Psoas muscle (tissue), 8 donors: ENCODE data around the gene DNMBP. TPM values are rescaled to one million over a fixed set of nuclear protein-coding genes. Genes with fewer than 3 reads are reported as not detected.

Experiments
- ATAC-seq, 4 donors: fragments of 200-7000 bp; cut with Tn5 transposase; one replicate each; pipeline ENCODE4 v1.9.1; 2020; ENCODE audit warnings: moderate library complexity in 3 of 4, mild to moderate bottlenecking in 2 of 4
- DNase-seq, 2 donors: peaks; one replicate each; pipeline ENCODE4 v3.0.0-alpha.2; 2020
- H3K27ac ChIP-seq: fragments of 200-600 bp; one replicate; pipeline ENCODE4 v1.8.0; 2022
- H3K27me3 ChIP-seq, 3 donors: fragments of 200-600 bp in 1 of 3; one replicate each; pipeline versions ENCODE4 v1.6.1 to v1.8.0; 2013 to 2022; ENCODE audit warnings: low read length in 2 of 3, mild to moderate bottlenecking in 2 of 3, moderate library complexity in 1 of 3; ENCODE audit not compliant: insufficient read depth in 3 of 3
- H3K36me3 ChIP-seq, 2 donors: fragments of 200-600 bp in 1 of 2; one replicate each; pipeline versions ENCODE4 v1.6.1 to v1.8.0; 2013 to 2022; ENCODE audit warnings: low read depth in 1 of 2, mild to moderate bottlenecking in 1 of 2, moderate library complexity in 1 of 2; ENCODE audit not compliant: insufficient read depth in 1 of 2
- H3K4me1 ChIP-seq: fragments of 200-600 bp; one replicate; pipeline ENCODE4 v1.8.0; 2022
- H3K4me3 ChIP-seq: fragments of 200-600 bp; one replicate; pipeline ENCODE4 v1.8.0; 2022; ENCODE audit warnings: mild to moderate bottlenecking
- H3K9me3 ChIP-seq: fragments of 200-600 bp; one replicate; pipeline ENCODE4 v1.8.0; 2022
- CTCF ChIP-seq: fragments of 200-600 bp; IDR thresholded peaks from one replicate; pipeline ENCODE4 v1.8.0; 2022; ENCODE audit warnings: antibody characterized with exemption
- WGBS, 3 donors: extraction: QIAGEN DNeasy Blood & Tissue Kit; methylation state at CpG; one replicate each; pipeline versions ENCODE4 v1.1.6 to v1.1.7; 2013; 5-methylcytosine and 5-hydroxymethylcytosine counted together
- intact Hi-C, 2 donors: fragments of 100-400 bp; cut with DNase I; formaldehyde crosslinking; loops; one replicate each; pipeline versions ENCODE4 v1.11.0 to v1.14.2; 2022
- polyA plus RNA-seq, 3 donors: library from polyadenylated mRNA; stranded (reverse); fragments of 200-250 nt; gene quantifications; one replicate each; pipeline ENCODE4 v1.2.3, GENCODE V29; 2013
- total RNA-seq, 4 donors: library from RNA; stranded (reverse); fragmentation: NEBNext Ultra II Directional in 2 of 4; extraction: Animal tissue kit (Norgen Biotek cat#: 25700) in 2 of 4; gene quantifications; one replicate each; pipeline versions ENCODE4 v1.2.1 to v1.2.4, GENCODE V29; 2021 to 2023
- donor health status: healthy with polysubstance abuse.
- donor health status: DM: no; HTN: no; CAD: no; lungs with moderate emphysema.
- donor health status: Bipolar disorder and iron deficiency.
- donor health status: healthy.
- donor health status: DM: yes; HTN: yes; CAD: no.
- donor health status: DM: no; HTN: no; CAD: no.
- donor health status: DM: no; HTN: no; CAD: no.
- donor health status: DM: yes; HTN: yes; CAD: no.

Gene DNMBP
- total and polyA plus RNA-seq, 7 donors, result 6.2 to 16.9 (median 11.0) TPM

- ATAC-seq, result no peak
- WGBS, 3 donors, result 61 to 71% (median 67%) methylated on average over 2 of the region's 2 CpGs
- Histone ChIP-seq H3K27ac (no peak overlapping the region), H3K9me3 (no peaks in the 10 kb centered on the region), H3K27me3 (no peaks in the 10 kb centered on the region), H3K4me3 (no peak overlapping the region), H3K36me3 (no peaks in the 10 kb centered on the region), H3K4me1 (peaks cover 10% of the 10 kb centered on the region)
- DNase-seq, result no peak
- intact Hi-C loops, result loop anchor here (2.0 to 10.0 kb wide), 3 partner anchors 138 to 199 kb away; no protein-coding TSS in a partner anchor
- no peak for TF ChIP-seq CTCF
These were observed 35.8 kb upstream of the DNMBP start for GRCh38 chr10:100045592-100045991.

GRCh38 chr10:100043796-100044195 lies 34.0 kb upstream of the DNMBP start:
- no peaks in the 10 kb centered on the region for H3K27me3 ChIP-seq
- H3K27ac ChIP-seq, result peak overlapping the region; percentile 61
- TF ChIP-seq CTCF, result no peak
- H3K9me3 ChIP-seq, result no peaks in the 10 kb centered on the region
- peak; percentile 55 to 77 for DNase-seq
- peaks cover 10% of the 10 kb centered on the region for H3K4me1 ChIP-seq
- H3K4me3 ChIP-seq, result no peak overlapping the region
- 43 to 46% (median 46%) methylated on average over 3 of the region's 3 CpGs for WGBS, 3 donors
- intact Hi-C loops, result loop anchor here in 1 of 2 donors (2.0 to 10.0 kb wide), 2 partner anchors 139 to 197 kb away; no protein-coding TSS in a partner anchor
- peak; percentile 10 to 65 (median 60) for ATAC-seq
- no peaks in the 10 kb centered on the region for H3K36me3 ChIP-seq

- intact Hi-C loops, result loop anchor here in 1 of 2 donors (10.0 kb wide), 1 partner anchor 139 kb away; no protein-coding TSS in a partner anchor
- peak in 1 of 4 donors; percentile 47 for ATAC-seq
- 69 to 84% (median 73%) methylated on average over 2 of the region's 2 CpGs for WGBS, 3 donors
- H3K27me3 ChIP-seq, result no peaks in the 10 kb centered on the region
- no peak overlapping the region for H3K4me3 ChIP-seq
- peaks cover 10% of the 10 kb centered on the region for H3K4me1 ChIP-seq
- H3K9me3 ChIP-seq, result no peaks in the 10 kb centered on the region
- DNase-seq, result no peak
- no peaks in the 10 kb centered on the region for H3K36me3 ChIP-seq
- no peak for TF ChIP-seq CTCF
- H3K27ac ChIP-seq, result peak overlapping the region; percentile 61
These were observed 33.6 kb upstream of the DNMBP start for GRCh38 chr10:100043344-100043743.

GRCh38 chr10:100041306-100042002 lies 31.7 kb upstream of the DNMBP start:
- DNase-seq, result no peak
- Histone ChIP-seq H3K27ac (no peak overlapping the region), H3K4me3 (no peak overlapping the region), H3K4me1 (peaks cover 10% of the 10 kb centered on the region), H3K27me3 (no peaks in the 10 kb centered on the region), H3K9me3 (no peaks in the 10 kb centered on the region), H3K36me3 (no peaks in the 10 kb centered on the region)
- TF ChIP-seq CTCF, result no peak
- intact Hi-C loops, result loop anchor here in 1 of 2 donors (10.0 kb wide), 1 partner anchor 137 kb away; no protein-coding TSS in a partner anchor
- WGBS, 3 donors, result 64 to 79% (median 67%) methylated on average over 2 of the region's 2 CpGs
- ATAC-seq, result no peak
